ENCODE measurements around the gene TMEM131. TPM values are rescaled to one million over a fixed set of nuclear protein-coding genes. Genes with fewer than 3 reads are reported as not detected.

The TMEM131 gene
- total RNA-seq, 1 experiment from 2014 or later, result 21.9 TPM

- H3K4me1 Mint-ChIP-seq, result no peaks in the 10 kb centered on the region
- H3K27ac Mint-ChIP-seq, result no peak overlapping the region
- DNase-seq (ENCODE audit: low spot score) (no peak), ATAC-seq (no peak)
- ChIA-PET CTCF (interaction anchor here (0.7 kb wide), 1 partner anchor 45 kb away, joined by 3 read pairs; no protein-coding TSS in a partner anchor), POLR2A (no interaction called here)
- no peaks in the 10 kb centered on the region for H3K9me3 Mint-ChIP-seq
- H3K27me3 Mint-ChIP-seq (ENCODE audit: low read depth), result no peaks in the 10 kb centered on the region
- no peak for TF ChIP-seq ZNF423 (CRISPR knock-in tag; IDR thresholded peaks at IDR 0.05)
- no peak for TF ChIP-seq ESRRA (CRISPR knock-in tag; IDR thresholded peaks at IDR 0.05; ENCODE audit: borderline replicate concordance)
- no peak for TF ChIP-seq NFYB (CRISPR knock-in tag; conservative IDR thresholded peaks at IDR 0.05; ENCODE audit: low read depth)
- TF ChIP-seq GABPB1 (CRISPR knock-in tag; IDR thresholded peaks at IDR 0.05), result no peak
- TF ChIP-seq NR2C2 (CRISPR knock-in tag; IDR thresholded peaks at IDR 0.05), result no peak
- no peak for TF ChIP-seq EMX1 (CRISPR knock-in tag; IDR thresholded peaks at IDR 0.05)
- no peak for TF ChIP-seq ZNF416 (CRISPR knock-in tag; IDR thresholded peaks at IDR 0.05)
- no peak for TF ChIP-seq CREB1 (CRISPR knock-in tag; IDR thresholded peaks at IDR 0.05)
- TF ChIP-seq RELA (CRISPR knock-in tag; IDR thresholded peaks at IDR 0.05; ENCODE audit: borderline replicate concordance), result no peak
- no peak for TF ChIP-seq OVOL2 (CRISPR knock-in tag; IDR thresholded peaks at IDR 0.05; ENCODE audit: borderline replicate concordance)
- no peak for TF ChIP-seq ZBTB21 (CRISPR knock-in tag; IDR thresholded peaks at IDR 0.05; ENCODE audit: borderline replicate concordance)
- no peak for TF ChIP-seq NFE2L1 (CRISPR knock-in tag; IDR thresholded peaks at IDR 0.05)
- TF ChIP-seq ZNF512 (CRISPR knock-in tag; IDR thresholded peaks at IDR 0.05; ENCODE audit: borderline replicate concordance), result no peak
- TF ChIP-seq ZNF396 (CRISPR knock-in tag; IDR thresholded peaks at IDR 0.05; ENCODE audit: borderline replicate concordance), result no peak
- no peak for TF ChIP-seq MAX (CRISPR knock-in tag; IDR thresholded peaks at IDR 0.05)
- TF ChIP-seq AFF4 (CRISPR knock-in tag; IDR thresholded peaks at IDR 0.05; ENCODE audit: borderline replicate concordance), result no peak
- TF ChIP-seq ZNF532 (CRISPR knock-in tag; IDR thresholded peaks at IDR 0.05; ENCODE audit: borderline replicate concordance), result no peak
- no peak for TF ChIP-seq IRF1 (CRISPR knock-in tag; IDR thresholded peaks at IDR 0.05)
- no peak overlapping the region for H3K4me3 Mint-ChIP-seq
- H3K36me3 Mint-ChIP-seq, result no peaks in the 10 kb centered on the region
These were observed 209.9 kb downstream of the TMEM131 start for GRCh38 chr2:97785818-97786217.

Data from WTC11 (cell line).